Stimulated activated CD4-positive, alpha-beta T cell treated with anti-CD3 and anti-CD28 coated beads, Interleukin-4, amount 100 ng/mL, for 48 hours (primary cell): Measurements from ENCODE around the gene ARID5B.
"Not testable (repeated sequence)": the region's sequence is repeated elsewhere in the genome, so short reads cannot be mapped to it uniquely, and the experiment has no call there.

Source experiments
- DNase-seq, 2 donors: peaks; one replicate each; pipeline ENCODE4 v3.0.0-alpha.2; 2020; ENCODE audit warnings: low read depth in 2 of 2

Gene ARID5B

DNA sequence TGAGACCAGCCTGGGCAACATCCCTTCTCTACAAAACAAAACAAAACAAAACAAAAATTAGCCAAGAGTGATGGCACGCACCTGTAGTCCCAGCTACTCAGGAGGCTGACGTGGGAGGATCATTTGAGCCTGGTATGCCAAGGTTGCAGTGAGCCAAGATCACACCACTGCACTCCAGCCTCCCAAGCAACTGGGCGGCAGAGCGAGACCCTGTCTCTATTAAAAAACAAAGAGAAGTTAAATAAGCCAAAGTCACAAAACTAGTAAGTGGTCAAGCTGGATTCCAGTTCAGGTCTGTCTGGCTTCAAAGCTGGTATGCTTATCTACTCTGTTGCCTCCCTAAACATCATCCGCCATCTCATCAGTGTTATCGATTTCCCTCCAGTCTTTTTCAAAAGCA is 110.8 kb downstream of the ARID5B start:
- no peak for DNase-seq

DNA sequence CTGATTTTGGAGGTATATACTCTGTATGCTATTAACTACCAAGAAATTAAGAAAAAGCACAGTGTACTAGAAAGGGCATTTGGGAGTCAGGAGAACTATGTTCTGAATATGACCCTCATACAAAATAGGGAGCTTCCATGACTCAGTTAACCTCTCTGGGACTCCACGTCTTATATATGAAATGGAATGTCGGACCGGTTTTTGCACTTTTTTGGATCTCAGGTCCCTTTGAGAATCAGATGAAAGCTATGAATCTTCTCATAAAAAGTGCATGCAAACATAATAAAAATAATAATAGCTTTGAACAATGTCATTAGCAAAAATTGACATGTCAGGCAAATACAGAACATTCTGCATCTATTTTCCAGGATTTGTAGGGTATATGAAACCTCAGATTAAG is 113.0 kb downstream of the ARID5B start:
- DNase-seq, result no peak

DNA sequence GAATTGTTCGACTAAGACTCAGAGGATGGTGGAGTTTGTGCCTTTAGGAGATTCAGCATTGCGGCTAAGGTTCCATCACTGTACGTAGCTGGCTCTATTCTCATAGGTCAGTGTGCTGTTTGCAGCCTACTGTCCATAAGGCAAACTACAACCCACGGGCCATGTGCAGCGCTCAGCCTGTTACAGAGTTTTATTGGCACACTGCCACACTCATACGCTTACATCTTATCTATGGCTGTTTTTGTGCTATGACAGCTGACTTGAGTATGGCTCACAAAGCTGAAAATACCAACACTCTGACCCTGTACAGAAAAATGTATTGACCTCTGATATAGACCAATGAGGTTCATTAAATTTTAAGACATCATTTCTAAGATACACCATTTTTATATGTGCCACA is 114.5 kb downstream of the ARID5B start:
- no peak for DNase-seq

DNA sequence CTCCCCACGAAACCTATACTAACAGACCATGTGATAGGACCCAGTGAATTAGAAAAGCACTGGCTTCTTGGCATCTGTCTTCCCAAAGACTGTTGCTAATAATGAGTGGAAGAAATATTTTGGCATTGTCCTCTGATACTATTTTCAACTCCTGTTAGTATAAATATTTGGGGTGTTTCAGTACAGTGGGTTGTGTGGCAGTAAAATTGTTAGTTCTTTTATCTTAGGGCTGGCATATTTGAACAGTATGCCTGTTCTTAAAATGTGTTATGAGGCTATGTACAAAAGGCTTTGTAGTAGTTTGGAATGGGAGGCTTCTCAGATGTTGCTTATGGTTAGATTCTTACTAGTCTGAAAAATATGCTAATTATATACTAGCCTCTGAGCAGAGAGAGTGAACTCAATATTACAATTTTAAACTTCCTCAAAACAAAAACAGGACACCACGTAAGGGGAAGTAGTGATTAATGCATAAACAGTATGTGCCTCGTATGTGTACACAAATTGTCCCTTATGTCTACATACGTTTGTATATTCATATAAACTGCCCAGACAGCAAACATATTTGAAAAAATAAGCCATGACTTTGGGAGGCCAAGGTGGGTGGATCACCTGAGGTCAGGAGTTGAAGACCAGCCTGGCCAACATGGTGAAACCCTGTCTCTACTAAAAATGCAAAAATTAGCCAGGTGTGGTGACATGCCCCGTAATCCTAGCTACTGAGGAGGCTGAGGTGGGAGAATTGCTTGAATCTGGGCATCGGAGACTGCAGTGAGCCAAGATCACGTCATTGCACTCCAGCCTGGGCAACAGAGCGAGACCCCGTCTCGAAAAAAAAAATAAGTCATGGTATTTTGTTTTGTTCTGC is 115.4 kb downstream of the ARID5B start:
- no peak for DNase-seq

DNA sequence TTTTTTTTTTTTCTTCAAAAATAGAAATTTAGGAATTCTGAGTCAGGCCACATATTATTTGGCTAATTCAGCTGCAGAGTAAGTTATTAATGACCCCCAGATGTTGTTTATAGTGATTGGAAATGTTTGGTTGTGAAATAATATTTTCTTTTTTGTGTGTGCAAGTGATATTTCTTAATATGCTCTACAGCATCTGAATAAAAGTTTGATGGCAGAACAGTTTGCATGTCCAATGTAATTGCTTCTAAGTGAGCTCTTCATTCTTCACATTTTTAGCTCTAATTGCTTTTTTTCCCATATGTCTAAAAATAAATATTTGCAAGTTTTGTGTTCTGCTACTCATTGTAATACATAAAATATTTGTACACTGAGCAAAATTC is 116.0 kb downstream of the ARID5B start:
- no peak for DNase-seq

DNA sequence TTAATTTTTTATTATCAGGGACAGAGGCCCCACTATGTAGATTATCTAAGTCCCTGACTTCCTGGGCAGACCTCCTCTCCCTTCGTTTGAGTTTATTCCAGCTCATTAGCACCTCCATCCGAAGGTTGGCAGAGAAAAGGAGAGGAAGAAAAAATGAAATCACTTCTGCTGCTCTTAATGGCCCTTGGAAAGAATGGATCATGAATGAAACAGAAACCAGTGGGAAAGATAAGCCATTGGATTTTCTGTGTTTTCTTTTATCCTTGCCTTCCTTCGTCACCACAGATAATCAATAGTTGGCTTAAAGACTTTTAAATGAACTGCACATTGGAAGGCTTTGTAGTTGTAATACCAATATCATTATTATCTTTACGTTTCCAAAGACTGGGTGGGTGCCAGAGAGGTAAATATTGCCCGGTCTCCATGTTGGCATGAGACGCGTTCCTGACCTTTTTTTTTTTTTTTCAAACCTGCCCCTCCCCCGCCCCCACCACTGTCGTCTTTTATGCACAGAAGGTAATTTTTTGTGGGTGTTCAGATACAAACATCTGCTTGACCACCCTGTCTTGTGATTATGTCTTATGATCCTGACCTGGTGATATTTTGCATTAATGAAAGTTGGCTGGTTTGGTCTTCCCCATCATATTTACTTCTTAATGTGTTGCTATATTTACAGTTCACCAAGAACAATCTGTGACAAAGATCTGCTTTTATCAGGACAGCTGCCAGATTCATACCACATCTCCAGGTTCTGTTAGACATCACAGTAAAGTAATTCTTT is 116.8 kb downstream of the ARID5B start:
- DNase-seq, result no peak

DNA sequence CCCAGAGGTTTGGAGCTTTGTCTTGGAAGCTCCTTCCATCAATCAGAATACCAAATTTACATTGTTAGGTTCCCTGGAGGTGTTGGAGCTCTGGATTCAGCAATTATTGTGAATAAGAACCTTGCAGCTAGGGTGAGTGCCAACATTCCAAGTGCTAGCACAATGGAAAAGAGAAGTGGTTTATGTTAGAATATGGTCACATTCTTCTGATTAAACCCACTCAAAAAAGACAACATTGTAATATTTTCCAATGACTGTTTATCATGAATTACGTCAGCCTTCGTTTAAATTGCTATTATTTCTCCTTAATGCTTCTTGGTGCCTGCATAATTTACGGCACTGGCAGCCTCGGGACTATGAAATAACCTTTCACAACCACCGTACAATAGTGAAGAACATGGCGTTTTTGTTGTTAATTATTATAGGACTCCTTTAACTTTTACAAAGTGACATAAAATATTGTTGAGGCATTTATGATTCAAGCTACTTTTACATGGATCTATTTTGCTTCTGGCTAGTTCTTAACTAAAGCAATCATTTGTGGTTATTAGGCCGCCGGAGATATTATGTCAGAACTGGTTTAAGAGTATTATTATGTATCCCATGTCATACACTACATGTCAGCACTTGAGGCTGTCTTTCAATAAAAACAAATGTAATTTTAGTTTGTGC is 117.7 kb downstream of the ARID5B start:
- no peak for DNase-seq

DNA sequence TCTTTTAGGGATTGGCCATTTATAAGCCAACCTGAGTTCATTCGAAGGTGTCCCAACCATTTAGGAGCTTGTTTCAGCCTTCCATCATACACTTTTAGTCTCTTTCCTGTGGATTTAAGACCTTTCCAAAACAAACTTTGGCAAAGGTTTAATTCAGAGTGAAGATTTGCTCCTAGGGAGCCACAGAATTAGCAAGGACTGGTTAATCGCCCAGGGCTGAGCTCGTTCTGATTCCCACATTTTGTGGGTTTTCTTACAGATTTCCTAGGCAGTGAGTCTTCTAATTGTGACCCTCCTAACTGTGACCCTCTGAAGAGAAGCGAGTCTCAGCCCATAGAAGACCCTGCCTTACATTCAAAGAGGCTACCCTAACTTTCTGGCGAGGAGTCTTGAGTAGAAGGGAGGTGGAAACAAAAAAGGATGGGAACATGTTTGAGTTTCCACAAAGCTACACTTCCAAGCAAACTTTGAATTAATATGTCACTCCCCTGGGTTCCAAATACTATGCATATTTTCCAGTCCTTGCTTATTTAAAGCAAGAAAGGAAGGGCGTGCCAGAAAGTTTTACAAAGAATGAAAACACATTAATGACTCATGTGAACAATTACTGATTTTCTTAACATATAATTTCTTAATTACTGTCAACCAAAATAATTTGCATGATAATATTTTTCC is 118.3 kb downstream of the ARID5B start:
- DNase-seq, result no peak

DNA sequence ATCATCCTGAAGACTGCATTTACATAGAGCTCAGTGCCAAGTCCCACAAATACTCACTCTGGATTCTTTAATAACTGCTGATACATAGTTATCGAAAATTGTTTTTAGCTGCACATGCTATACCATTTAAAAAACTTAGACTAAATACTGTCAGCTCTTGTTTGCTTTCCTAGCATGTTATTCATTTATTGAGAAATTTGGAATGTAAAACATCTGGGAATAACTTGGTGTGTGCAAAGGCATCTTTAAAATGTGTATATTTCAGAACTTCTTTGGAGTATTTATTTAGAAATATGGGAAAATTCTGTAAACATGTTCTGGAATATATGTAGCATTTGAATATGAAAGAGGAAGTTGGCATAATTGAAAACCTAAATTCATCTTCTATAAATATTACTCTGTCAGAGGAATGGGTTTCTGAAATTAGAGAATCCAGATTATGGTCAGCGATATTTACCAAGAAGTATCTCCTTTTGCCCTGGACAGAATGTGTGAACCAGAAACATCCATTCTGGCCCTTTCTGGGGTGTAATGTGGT is 119.7 kb downstream of the ARID5B start:
- DNase-seq, result no peak

DNA sequence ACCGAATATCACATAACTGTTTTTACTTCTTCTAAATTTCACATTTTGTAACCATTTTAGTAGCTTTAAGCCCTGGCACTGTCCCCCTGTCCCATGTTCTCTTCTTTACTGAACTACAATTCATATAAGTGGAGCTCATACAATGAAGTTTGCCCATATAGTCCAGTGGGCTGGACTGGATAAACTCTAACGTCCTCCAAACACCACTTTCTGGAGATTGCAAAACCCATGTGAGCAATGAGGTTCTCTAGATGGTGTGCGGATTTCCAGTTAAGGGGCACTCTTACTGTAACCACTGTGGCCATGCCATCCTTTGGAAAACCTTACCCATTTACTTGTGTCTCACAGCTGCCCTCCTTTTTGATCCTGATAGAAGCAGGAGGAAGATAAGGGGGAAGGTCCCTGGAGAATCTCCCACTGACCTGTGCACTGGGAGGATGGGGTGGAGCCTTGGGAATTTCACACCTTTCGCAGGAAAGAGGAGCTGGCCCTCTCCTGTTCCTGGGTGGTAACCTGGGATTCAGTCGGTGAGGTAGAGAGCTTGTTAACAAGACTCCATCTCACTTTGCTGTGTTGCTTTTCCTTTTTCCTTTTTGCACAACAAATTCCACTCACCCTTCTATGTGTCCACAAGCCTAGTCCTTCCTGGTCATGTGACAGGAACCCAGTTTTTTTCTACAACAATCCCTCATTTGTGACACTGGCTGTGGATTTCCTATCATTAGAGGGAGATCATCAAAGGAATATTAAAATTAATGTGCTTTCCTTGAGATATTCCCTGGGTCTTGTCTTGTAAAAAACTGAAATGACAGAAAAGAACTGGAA is 120.7 kb downstream of the ARID5B start:
- DNase-seq, result no peak

DNA sequence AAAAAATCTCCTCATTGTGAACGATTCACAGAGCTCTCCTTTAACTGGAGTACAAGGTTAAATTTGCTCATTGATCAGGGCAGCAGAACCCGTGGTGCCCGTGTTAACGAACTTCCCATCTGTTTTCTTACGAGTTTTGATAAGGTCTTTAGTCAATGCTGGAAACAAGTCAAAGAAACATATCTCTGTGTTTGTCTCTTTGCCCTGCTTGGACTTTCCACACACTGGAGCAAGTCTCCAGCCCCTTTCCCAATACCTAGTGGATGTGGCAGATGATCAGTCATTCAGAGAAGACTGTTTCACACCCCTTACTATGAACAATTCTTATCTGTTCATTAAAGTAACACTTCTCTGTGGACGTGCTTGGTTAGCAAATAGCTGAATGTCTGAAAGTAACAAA is 121.3 kb downstream of the ARID5B start:
- no peak for DNase-seq

DNA sequence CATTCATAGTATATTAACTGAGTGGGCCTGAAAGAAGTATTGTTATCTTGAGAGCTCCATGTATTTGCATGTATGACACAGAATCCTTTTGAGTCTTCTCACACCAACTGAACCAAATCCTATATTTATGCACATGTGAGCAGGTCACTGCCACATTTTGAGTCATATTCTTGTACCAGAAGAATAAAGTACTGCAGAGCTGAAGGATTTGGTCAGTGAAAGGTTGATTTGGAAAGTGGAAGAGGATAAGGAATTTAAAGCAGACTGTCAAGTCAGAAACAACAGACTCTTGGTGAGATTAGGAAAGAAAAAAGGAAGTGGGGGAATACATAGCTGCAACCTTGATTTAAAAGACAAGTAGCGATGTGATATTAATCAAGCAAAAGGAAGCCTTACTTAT is 121.8 kb downstream of the ARID5B start:
- DNase-seq, result no peak

DNA sequence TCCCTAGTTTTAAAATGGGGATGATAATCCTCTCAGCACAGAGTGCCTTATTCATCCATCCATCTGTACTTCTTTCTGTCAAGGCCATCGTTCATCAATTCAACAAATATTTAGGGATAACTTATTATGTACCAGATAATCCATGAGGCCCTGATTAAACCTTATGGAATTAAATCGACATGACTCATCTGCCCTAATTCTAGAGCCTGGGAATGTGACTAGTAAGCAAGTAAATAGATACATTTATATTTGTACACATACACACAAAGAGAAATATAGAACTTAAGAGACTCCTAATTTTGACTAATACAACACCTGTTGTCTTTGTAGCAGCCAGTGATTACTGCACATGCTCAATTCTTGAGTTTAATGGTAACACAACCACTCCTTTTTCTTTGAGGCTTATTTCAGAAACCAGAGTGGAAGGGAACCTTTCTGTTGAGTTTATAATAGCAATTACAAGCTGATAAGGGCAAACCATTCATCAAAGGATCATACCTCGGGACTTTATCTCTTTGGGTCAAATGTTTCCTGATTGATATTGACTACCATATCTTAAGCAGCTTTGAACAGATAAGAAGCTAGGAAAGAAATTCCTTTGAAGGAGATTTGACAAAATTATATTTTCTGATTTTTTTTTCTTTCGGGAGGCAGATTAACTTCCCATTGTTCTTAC is 122.7 kb downstream of the ARID5B start:
- no peak for DNase-seq

DNA sequence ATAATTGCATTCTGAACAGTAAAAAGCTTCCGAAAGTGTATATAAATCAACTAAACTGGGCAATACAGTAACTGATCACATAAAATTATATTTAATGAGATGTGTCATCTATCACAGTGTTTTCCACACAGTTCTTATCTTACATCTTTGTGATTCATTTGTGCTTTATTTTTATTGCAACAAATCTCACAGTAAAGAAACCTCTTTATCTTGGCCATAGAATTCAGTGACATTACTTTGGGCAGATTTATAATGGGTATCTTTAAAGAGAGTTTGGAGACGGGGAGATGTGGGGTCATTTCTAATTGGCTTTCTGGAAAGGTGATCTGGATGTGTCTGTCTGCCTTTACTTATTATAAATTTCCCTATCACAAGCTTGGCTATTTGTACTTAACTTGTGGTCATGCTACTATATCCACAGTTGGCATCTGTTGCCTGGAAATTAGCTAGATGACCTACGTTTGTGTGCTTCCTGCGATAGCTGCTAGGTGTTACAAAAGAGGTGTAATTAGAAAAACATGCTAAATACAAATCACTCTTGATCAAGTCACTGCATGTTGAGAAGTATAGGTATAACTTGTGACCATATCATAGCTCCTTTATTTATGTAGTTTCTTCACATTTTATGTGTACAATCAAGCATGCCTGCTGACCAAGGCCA is 123.8 kb downstream of the ARID5B start:
- DNase-seq, result no peak

DNA sequence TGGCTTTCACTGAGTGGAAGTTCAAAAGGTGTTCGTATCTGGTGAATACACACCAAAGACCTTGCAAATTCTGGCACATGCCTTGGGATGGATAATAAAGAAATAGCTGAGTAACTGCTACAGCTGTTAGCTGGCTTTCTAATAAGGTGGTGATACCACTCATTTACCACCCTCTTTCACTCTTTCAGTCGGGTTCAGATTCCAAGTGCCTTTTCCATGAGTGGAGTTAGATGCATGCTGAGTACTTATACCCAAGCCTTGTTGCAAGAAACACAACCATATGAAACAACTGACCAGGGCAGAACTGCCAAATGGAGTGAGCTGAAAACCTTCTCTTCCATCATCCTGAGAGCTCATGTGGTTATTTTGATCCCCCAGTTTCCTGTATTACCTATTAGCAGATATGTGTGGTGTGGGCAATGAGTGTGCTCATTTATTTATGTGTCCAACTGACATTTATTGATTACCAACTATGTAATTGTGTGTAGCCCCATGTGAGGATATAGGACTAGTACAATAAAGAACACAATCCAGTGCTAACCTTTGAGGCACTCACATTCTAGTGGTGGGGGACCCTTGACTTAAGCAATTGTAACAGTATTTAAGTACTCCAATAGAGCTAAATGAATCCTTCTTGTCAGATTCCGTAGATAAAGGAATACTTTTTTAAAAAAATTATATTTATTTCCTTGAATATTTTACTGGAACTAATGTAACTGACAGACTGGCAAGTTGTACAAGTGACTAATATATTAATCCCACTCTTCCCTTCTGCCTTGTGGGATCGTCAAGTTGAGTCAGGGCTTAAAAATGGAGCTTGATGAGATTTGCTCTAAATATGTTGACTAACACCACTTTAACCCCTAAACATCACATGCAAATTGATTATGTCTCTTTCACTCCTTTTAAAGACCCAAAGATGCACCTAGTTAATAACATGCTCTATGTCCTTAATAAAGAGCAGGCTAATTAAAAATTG is 124.7 kb downstream of the ARID5B start:
- no peak for DNase-seq

DNA sequence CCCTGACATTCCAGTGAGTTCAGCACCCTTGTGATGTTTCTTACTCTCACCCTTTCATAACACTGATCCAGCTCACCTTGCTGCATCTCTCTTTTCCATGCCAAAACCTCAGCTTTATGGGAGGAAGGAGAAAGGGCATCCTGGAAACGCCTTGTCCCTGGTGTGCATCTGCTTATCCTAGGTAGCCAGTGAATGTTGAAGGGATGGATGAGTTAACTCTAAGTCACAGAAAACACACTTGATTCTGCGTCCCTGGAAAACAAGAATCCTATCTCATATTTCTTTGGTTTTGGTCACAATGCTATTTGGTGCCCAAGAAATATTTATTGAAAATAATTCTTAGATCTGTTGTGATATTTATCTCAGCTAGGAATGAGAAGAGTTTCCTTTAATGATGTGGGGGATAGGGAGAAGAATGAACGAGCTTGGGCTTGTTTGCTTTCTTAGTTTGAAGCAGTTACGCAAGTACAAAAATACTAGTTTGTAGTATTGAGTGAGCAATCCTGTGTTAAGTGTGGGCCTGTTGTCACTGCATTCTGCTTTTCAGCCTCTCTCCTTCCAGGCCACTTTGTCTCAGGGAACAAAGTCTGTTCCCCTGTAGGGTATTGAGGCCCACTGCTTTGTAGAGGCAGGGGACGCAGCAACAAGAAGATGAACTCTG is 126.5 kb downstream of the ARID5B start:
- no peak for DNase-seq

DNA sequence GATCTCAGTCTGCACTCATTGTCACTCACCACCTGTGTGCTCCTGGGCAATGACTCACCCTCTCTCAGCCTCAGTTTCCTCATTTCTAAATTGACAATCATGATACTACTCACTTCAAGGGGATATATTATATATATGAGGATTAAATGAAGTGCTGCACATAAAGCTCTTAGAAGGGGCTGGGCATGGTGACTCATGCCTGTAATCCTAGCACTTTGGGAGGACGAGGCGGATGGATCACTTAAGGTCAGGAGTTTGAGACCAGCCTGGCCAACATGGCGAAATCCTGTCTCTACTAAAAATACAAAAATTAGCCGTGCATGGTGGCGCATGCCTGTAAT is 127.0 kb downstream of the ARID5B start:
- DNase-seq, result not testable (repeated sequence)

DNA sequence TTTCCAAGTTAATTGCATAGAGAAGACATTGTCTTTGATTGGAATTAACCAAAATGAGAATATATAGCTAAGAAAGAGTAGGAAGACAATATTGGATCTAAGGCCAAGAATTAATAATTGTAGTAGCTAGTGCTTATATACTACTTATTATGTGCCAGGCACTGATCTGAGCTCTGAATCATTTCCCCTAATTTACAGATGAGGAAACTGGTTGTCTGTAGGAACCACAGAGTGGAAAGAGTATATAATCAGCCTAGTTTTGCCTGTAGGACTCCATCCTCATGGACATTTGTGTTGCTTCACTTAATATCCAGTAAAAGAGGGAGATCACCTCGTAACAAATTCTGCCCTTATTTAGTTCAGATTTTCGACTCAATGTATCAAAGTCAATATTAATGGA is 127.9 kb downstream of the ARID5B start:
- DNase-seq, result no peak
